DOHH2 (cell line): ENCODE measurements around the gene VWDE.

Source experiments
- EZH2phosphoT487 ChIP-seq: fragments of 200-600 bp; sonication (generic); IDR thresholded peaks from 2 replicates; pipeline ENCODE4 v1.6.1; 2017; ENCODE audit warnings: borderline replicate concordance, mild to moderate bottlenecking, antibody characterized with exemption, low read length, moderate library complexity, mixed read lengths
- TF ChIP-seq, protein P1 (sequence below): fragments of 200-600 bp; sonication (generic); IDR thresholded peaks from one replicate; pipeline ENCODE4 v1.5.1; 2014; ENCODE audit warnings: antibody characterized with exemption, mild to moderate bottlenecking, low read depth, low read length; ENCODE audit not compliant: poor library complexity, severe bottlenecking

- TF ChIP-seq, protein P1, sequence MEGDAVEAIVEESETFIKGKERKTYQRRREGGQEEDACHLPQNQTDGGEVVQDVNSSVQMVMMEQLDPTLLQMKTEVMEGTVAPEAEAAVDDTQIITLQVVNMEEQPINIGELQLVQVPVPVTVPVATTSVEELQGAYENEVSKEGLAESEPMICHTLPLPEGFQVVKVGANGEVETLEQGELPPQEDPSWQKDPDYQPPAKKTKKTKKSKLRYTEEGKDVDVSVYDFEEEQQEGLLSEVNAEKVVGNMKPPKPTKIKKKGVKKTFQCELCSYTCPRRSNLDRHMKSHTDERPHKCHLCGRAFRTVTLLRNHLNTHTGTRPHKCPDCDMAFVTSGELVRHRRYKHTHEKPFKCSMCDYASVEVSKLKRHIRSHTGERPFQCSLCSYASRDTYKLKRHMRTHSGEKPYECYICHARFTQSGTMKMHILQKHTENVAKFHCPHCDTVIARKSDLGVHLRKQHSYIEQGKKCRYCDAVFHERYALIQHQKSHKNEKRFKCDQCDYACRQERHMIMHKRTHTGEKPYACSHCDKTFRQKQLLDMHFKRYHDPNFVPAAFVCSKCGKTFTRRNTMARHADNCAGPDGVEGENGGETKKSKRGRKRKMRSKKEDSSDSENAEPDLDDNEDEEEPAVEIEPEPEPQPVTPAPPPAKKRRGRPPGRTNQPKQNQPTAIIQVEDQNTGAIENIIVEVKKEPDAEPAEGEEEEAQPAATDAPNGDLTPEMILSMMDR: no peak
- no peak for TF ChIP-seq EZH2phosphoT487
These were observed 14.8 kb upstream of the VWDE start for GRCh38 chr7:12418452-12418851.
